Middle frontal gyrus (tissue), 1 donor: Measurements from ENCODE around the gene ADAR.
"Not testable (repeated sequence)": the region's sequence is repeated elsewhere in the genome, so short reads cannot be mapped to it uniquely, and the experiment has no call there.

Experiments
- DNase-seq: peaks from one replicate; pipeline ENCODE4 v3.0.0-alpha.2; 2015; ENCODE audit warnings: low spot score; ENCODE audit errors: extremely low spot score

ADAR gene, protein sequence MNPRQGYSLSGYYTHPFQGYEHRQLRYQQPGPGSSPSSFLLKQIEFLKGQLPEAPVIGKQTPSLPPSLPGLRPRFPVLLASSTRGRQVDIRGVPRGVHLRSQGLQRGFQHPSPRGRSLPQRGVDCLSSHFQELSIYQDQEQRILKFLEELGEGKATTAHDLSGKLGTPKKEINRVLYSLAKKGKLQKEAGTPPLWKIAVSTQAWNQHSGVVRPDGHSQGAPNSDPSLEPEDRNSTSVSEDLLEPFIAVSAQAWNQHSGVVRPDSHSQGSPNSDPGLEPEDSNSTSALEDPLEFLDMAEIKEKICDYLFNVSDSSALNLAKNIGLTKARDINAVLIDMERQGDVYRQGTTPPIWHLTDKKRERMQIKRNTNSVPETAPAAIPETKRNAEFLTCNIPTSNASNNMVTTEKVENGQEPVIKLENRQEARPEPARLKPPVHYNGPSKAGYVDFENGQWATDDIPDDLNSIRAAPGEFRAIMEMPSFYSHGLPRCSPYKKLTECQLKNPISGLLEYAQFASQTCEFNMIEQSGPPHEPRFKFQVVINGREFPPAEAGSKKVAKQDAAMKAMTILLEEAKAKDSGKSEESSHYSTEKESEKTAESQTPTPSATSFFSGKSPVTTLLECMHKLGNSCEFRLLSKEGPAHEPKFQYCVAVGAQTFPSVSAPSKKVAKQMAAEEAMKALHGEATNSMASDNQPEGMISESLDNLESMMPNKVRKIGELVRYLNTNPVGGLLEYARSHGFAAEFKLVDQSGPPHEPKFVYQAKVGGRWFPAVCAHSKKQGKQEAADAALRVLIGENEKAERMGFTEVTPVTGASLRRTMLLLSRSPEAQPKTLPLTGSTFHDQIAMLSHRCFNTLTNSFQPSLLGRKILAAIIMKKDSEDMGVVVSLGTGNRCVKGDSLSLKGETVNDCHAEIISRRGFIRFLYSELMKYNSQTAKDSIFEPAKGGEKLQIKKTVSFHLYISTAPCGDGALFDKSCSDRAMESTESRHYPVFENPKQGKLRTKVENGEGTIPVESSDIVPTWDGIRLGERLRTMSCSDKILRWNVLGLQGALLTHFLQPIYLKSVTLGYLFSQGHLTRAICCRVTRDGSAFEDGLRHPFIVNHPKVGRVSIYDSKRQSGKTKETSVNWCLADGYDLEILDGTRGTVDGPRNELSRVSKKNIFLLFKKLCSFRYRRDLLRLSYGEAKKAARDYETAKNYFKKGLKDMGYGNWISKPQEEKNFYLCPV

DNA sequence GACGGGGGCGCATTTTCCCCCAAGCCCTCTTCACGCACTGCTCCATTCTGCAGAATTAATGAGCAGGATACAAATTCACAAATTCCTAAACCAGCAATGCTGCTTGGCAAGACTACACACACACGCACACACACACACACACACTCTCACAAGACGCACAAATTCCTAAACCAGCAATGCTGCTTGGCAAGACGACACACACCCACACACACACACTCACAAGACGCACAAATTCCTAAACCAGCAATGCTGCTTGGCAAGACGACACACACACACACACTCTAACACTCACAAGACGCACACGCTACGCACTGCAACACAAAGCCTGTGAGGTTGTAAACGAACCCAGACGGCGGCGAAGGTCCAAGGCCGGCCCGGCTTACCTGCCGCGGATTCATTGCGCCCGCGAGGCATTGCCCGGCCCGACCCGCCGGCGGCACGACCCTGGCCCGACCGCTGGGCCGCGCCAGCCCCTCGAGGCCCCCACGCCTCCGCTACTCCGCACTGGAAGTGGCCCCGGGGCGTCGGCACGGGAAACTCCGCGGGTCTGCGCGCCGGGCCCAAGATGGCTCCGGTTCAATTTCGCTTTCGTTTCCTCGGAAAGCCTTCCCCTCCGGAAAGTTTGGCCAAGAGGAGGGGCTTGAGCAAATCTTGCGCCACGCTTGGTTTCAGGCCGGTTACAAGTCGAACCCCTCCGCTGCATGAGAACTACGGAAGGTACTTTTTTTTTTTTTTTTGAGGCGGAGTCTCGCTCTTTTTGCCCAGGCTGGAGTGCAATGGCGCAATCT, at the start of gene ADAR:
Gene ADAR (minus strand): TSS at position 578 of the 788 bp plus-strand sequence. CDS start 180 bp downstream, at position 398.
- DNase-seq = peak; percentile 66

DNA sequence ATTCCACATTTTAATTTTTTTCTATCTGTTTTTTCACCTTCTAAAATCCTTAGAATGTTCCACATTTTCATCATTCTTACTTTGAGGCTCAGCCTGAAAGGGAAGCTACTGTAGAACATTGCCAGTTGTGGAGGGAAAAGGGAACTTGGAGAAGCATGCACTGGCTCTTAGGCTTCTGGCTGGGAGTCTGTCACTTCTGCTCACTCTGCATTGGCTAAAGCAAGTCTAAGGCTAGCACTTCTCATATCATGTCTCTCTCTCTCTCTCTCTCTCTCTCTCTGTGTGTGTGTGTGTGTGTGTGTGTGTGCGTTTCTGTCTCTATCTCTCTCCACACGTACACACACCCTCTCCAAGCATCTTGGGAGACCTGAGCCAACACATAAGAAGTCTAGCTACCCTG, 49.6 kb upstream of the ADAR start:
- no peak for DNase-seq

DNA sequence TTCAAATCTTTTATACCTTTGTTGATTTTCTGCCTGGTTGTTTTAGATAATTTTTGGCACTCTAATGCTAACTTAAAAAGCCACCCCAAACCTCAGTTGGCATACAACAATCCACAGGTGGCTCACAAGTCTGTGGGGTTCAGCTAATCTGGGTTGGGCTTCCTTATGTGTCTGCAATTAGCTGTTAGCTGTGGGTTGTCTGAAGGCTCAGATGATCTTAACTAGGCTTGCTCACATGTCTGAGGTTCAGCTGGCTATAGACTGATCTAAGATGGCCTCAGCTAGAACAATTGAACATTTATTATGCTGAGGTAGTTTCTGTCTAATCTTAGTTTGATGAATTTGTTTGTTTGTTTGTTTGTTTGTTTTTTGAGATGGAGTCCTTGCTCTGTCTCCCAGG, 44.9 kb upstream of the ADAR start:
- no peak for DNase-seq

DNA sequence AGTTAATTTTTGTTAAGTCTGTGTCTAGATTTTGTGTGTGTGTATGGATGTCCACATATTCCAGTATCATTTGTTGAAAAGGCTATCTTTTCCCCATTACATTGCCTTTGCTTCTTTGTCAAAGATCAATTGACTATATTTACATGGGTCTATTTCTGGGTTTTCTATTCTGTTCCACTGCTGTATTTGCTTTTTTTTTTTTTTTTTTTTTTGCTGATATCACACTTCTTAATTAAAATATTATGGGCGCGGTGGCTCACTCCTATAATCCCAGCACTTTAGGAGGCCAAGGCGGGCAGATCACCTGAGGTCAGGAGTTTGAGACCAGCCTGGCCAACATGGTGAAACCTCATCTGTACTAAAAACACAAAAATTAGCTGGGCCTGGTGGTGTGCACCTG, 36.7 kb upstream of the ADAR start:
- not testable (repeated sequence) for DNase-seq

DNA sequence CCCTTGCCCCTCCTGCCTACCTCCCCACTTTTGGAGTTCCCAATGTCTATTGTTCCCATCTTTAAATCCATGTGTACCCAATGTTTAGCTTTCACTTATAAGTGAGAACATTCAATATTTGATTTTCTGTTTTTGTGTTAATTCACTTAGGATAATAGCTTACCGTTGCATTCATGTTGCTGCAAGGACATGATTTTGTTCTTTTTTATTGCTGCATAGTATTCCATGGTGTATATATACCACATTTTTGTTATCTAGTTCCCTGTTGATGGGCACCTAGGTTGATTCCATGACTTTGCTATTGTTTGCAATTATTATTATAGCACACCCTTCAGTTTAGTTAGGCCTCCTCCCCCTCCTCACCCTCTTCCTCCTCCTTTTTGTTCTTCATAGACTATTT, 33.5 kb upstream of the ADAR start:
- DNase-seq = no peak

DNA sequence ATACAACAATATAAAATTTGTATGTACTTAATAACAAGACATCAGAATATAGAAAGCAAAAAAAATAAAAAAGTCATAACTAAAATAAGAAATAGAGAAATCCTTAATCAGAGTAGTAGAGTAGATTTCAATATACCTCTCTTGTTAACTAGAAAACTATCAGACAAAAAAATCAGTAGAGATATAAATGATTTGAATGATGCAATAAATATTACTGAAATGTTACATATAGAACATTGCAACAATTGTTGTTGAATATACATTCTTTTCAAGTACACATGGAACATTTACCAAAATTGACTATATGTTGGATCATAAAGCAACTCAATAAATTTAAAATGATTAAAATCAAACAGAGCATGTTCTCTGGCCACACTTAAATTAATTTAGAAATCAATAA, 31.9 kb upstream of the ADAR start:
- no peak for DNase-seq

DNA sequence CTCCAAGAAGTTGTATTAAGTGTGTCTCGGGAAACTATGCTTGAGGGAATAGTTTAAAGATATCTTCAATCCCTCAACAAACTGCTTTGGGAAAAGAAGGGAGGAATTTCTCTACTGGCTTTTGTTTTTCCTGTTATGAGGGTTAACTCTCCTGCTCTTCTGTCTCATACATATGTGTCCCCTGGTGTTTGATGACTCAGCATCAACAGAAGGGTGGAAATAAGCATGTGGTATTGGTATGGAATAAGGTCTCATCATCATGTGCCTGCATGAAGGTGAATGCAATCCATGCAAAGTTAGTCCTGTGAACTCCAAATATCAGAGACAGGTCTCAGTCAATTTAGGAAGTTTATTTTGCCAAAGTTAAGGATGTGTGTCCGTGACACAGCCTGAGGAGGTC, 27.2 kb upstream of the ADAR start:
- no peak for DNase-seq

DNA sequence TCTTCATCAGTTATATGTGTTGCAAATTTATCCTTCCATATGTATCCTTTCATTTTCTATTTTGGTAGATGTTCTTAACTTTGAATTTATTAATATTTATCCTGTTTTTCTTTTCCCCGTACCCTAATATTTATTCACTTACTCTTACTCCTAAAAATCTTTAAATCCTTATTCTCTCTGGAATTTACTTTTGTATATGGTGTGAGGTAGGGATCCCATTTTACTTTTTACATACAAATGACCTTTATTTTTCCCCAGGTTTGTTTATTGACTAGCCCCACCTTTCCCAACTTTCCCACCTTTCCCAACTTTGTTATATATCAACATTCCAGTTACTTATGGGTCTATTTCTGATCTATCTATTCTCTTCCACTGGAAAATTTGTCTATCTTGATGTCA, 21.7 kb upstream of the ADAR start:
- no peak for DNase-seq

DNA sequence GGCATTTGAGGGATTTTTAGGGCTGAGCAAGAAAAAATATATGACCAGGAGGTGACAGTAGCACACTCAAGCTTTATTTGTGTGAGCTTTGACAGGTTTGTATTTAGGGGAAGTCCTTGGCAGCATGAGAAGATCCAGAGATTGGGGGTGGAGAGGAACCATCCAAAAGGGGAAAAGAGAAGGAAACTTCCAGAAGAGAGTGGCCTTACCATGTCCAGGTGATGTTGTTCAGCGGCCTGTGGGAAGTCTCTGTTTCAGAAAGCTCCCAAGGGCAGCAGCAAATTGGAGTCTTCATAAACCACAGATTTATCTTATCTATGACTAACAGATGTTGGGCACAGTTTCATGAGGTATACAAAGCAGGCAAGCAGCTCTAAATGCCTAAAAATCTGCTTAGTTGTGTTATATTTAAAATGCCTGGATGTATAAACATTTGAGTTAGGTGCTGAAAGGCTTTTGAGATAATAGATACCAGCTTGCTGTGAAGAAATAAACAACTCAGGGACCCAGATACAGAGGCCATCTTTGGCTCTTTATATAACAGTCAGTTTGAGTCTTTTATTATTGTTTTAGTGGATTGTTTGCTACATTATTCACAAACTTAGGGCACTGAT, 21.2 kb upstream of the ADAR start:
- DNase-seq = no peak

DNA sequence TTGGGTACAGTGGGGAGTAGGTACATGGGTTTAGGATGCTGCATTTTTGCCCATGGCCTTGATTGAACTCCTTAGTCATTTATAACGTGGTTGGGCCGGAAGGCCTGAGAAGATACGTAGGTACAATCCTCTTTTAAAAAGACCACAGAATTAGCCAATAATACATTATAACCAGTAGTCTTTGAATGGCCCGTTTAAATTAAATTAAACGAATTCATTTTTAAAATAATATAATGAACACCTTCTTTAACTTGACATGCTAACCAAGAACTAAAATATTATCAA, 20.1 kb upstream of the ADAR start:
- DNase-seq = no peak

DNA sequence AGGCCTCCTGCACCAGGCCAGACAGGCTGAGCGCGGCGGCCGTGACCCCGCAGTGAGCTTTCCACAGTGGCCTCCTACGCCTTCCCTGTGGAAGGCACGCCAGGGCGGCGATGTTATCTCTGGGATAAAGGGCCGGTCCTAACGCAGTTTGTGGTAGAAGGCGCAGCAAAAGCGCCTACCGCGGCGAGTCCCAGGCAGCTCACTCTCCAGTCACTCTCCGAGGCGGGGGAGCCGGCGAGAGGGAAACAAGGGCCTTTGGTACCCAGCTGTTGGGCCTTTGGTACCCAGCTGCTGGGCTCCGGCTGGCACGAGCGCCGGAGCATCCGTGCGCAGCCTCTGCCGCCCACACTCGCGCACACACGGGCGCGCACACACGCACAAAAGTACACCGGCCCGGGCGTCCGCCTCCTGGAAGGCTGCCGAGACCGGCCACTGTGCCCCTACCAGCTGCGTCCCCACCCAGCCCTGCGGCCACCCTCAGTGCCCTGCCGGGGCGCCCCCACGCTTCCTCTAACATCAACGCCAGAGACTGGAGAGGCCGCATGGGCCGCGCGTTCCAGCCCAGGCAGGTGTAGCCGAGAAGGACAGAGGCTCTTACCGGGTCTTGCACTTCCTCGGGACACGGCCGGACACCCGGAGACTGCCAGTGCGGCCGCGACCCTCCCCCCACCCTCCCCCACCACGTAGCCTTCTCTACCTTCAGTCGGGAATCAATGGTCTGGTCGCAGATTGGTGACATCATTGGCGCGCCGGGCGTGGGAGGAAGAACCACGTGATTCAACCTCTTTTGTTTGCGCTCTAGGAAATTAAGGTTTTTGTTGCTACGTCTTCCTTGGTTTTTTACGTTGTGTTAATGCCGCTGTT, 19.5 kb upstream of the ADAR start:
- DNase-seq = peak; percentile 68

DNA sequence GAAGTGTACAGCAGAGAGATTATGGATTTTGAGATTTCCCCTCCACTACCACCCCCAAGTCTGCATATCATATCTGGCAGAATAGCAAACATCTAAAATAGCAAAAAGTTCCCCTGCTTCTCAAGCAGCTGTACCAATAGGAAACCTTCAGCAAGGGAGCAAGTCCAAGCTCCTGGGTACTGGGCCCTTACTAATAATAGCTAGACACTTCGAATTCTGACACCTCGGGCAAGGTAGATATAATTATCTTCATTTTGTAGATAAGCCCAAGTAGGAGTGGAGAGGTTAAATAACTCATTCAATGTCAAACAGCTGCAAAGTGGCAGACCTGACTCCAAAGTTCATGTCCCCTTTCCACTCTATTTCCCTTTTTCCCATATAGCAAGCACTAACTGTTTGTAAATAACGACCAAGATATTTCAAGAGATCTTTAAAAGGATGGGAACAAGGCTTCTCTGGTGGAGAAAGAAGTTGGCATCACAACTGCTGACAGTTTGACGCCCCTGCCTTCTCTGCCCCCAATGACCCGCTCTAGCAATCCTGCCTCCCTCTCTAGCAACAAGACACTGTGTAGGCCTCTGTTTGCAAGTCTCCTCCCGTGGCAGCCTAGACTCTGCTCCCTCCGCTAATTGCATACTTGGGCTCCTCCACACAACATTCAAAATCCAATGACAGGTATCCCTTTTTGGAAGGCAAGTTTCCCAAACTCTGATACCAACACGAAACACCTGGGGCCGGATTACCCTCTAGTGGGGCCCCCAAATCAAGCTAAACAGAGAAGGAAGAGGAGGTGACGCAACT, 18.7 kb upstream of the ADAR start:
- DNase-seq = no peak

DNA sequence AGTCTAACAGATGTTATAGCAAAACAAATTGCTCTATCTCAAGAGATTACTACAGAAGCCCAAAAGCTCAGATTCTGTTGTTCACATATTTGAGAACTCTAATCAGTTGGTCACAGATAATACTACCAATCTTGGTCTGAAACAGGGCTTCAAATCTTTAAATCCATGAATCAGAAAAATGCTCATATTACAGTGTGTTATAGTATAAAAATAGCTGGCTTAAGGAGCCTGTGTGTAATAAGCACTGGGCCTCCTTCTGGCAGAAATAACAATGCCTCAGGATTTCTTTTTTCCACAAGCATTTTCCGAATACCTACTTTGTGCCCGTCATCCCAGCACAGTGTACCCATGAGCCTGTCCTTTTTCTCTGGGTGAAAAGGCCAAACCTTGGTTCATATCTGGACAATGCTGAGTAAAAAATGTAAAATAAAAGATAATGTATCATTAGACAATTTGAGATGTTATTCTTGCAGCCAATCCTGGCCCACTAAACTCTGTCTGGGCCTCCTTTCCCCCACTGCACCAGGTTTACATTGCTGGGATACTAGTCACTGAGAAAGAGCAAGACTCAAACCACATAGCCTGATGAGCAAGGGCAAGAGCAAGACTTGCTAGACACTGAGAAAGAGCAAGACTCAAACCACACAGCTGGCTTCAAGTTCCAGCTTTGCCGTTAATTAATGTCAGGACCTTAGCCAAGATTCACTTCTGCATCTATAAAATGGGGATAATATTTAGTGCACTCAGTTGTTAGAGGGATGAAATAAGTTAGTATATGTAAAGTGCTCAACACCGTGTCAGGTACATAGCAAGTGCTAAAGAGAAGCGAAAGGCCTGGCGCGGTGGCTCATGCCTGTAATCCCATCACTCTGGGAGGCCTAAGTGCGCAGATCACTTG, 17.0 kb upstream of the ADAR start:
- no peak for DNase-seq

DNA sequence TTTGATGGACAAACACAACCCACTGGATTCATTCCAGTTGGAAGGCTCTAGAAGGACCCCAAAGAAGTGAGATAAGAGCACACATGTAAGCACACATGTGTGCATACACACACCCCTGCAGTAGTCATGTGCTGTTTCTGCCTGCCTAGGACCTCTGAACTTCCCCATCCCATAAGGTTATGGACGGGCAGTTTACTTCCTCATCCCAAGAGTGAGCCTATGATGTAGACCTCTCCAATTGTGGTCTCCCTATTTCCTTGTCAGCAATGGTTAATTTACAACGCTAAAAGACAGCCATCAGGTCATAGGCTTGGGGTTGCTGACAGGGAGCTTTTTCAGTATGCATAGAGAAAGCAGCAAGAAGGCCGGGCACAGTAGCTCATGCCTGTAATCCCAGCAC, 15.4 kb upstream of the ADAR start:
- no peak for DNase-seq

DNA sequence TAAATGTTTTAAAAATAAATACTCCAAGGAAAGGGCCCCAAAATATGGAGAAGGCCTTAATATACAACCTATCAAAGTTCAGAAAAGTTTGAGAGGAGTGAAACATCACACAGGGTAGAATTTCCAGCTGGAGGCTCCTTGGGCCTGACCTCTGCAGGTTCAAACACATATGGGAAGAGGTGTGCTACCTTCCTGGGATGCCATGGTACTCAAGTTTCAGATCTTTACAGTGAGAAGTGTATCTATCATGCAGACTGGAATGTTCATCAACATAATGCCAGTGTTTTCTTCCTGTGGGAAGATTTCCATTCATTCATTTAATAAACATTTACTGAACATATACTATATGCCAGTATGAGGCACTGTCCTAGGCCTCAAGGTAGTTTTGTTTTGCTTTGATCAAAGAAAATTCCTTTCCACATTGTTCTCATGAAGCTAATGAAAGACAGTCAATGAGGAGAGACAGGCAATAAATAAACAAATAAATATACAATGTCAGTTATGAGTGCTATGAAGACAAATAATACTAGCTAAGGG, 14.6 kb upstream of the ADAR start:
- DNase-seq = no peak

DNA sequence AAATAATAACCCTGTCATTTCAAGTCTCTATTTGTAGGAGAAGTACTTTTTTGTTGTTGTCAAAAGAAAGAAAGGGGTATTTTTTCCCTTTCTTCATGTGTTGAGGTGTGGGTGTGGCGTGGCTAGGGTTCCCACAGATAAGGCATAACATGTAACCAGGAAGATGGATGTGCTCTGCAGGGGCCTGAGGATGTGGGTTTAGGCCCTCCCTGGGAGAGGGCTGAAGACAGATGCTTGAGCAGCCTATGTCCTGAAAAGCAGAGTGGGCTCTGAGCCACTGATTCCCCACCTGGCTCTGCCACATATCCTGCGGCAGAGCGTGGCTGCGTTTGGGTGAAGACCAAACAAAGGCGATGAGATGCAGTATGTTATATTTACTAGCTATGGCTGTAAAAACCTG, 13.9 kb upstream of the ADAR start:
- DNase-seq = no peak

DNA sequence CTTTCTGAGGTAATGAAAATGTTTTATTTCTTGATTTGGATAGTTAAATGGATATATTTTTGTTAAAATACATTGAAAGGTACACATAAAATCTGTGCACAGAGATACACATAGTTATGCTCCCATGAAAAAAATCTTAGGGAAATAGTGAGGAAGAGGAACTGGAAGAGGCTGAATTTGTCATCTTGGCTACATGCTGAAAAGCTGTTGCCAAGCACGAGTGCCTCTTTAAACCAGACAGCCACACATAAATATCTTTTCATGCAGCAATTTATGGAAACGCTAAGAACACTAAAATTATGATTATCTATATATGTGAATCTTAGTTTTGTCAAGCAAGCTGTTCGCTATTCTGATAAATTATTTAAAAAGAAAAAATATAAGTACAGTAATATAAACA, 12.8 kb upstream of the ADAR start:
- DNase-seq = no peak
